Trophoblast cell (in vitro differentiated cells and primary cell): Measurements from ENCODE around the gene GTF3C1.

ENCODE experiments used
- DNase-seq, 2 donors: peaks; one replicate each; pipeline ENCODE4 v3.0.0-alpha.2; 2016
- H2AFZ ChIP-seq: 2 replicates; pipeline ENCODE4 v1.6.1; 2013; ENCODE audit warnings: low read length, moderate library complexity, mild to moderate bottlenecking; ENCODE audit not compliant: insufficient read depth, poor library complexity
- H2AK5ac ChIP-seq: 2 replicates; pipeline ENCODE4 v1.6.1; 2013; ENCODE audit warnings: mild to moderate bottlenecking, low read length
- H2BK120ac ChIP-seq: 2 replicates; pipeline ENCODE4 v1.6.1; 2013; ENCODE audit warnings: low read length, mild to moderate bottlenecking, moderate library complexity; ENCODE audit not compliant: insufficient read depth, poor library complexity
- H2BK12ac ChIP-seq: 2 replicates; pipeline ENCODE4 v1.6.1; 2013; ENCODE audit warnings: mild to moderate bottlenecking, low read length, moderate library complexity
- H2BK5ac ChIP-seq: 2 replicates; pipeline ENCODE4 v1.6.1; 2013; ENCODE audit warnings: low read length, low read depth, moderate library complexity, mild to moderate bottlenecking; ENCODE audit not compliant: poor library complexity
- H3K14ac ChIP-seq: 2 replicates; pipeline ENCODE4 v1.6.1; 2013; ENCODE audit warnings: mild to moderate bottlenecking, low read length
- H3K18ac ChIP-seq: 2 replicates; pipeline ENCODE4 v1.6.1; 2013; ENCODE audit warnings: mild to moderate bottlenecking, low read length
- H3K23ac ChIP-seq: 2 replicates; pipeline ENCODE4 v1.6.1; 2013; ENCODE audit warnings: low read length
- H3K27ac ChIP-seq: 2 replicates; pipeline ENCODE4 v1.5.1; 2013; ENCODE audit warnings: low read depth, mild to moderate bottlenecking, inconsistent platforms, low read length, moderate library complexity
- H3K27me3 ChIP-seq: 2 replicates; pipeline ENCODE4 v1.6.1; 2013; ENCODE audit warnings: inconsistent platforms, mild to moderate bottlenecking, low read length, moderate library complexity; ENCODE audit not compliant: insufficient read depth
- H3K36me3 ChIP-seq, 2 experiments: 1 replicate in 1 of 2; 2 replicates in 1 of 2; pipeline ENCODE4 v1.6.1; 2013; ENCODE audit warnings: low read length in 2 of 2, mild to moderate bottlenecking in 2 of 2, moderate library complexity in 1 of 2; ENCODE audit not compliant: insufficient read depth in 2 of 2, control insufficient read depth in 1 of 2
- H3K4ac ChIP-seq: 2 replicates; pipeline ENCODE4 v1.6.1; 2013; ENCODE audit warnings: low read depth, mild to moderate bottlenecking, low read length, moderate library complexity
- H3K4me1 ChIP-seq, 2 experiments: 1 replicate in 1 of 2; 2 replicates in 1 of 2; pipeline ENCODE4 v1.6.1; 2013; ENCODE audit warnings: low read length in 2 of 2, mild to moderate bottlenecking in 2 of 2, moderate library complexity in 1 of 2; ENCODE audit not compliant: insufficient read depth in 2 of 2, control insufficient read depth in 1 of 2
- H3K4me2 ChIP-seq: 2 replicates; pipeline ENCODE4 v1.6.1; 2013; ENCODE audit warnings: inconsistent platforms, mild to moderate bottlenecking, low read length, moderate library complexity
- H3K4me3 ChIP-seq: 2 replicates; pipeline ENCODE4 v1.5.1; 2013; ENCODE audit warnings: mild to moderate bottlenecking, low read depth, low read length, inconsistent platforms
- H3K79me1 ChIP-seq: one replicate; pipeline ENCODE4 v1.6.1; 2013; ENCODE audit warnings: low read length
- H3K79me2 ChIP-seq: 2 replicates; pipeline ENCODE4 v1.6.1; 2013; ENCODE audit warnings: low read length, mild to moderate bottlenecking; ENCODE audit not compliant: control insufficient read depth, insufficient read depth, poor library complexity
- H3K9ac ChIP-seq: 2 replicates; pipeline ENCODE4 v1.6.1; 2013; ENCODE audit warnings: mild to moderate bottlenecking, low read length
- H3K9me3 ChIP-seq: 2 replicates; pipeline ENCODE4 v1.6.1; 2013; ENCODE audit warnings: low read depth, mild to moderate bottlenecking, control low read depth, inconsistent platforms, low read length; ENCODE audit not compliant: insufficient read depth
- H4K12ac ChIP-seq: 2 replicates; pipeline ENCODE4 v1.6.1; 2013; ENCODE audit warnings: low read depth, mild to moderate bottlenecking, low read length, moderate library complexity
- H4K8ac ChIP-seq: 2 replicates; pipeline ENCODE4 v1.6.1; 2013; ENCODE audit warnings: low read depth, mild to moderate bottlenecking, low read length, moderate library complexity
- H4K91ac ChIP-seq: one replicate; pipeline ENCODE4 v1.6.1; 2013; ENCODE audit warnings: low read depth, mild to moderate bottlenecking, low read length, moderate library complexity
- WGBS: extraction: QIAGEN DNeasy Blood & Tissue Kit; methylation state at CpG from one replicate; pipeline ENCODE4 v1.1.7; 2013; ENCODE audit warnings: missing lambda C conversion rate; ENCODE audit not compliant: insufficient read length, insufficient coverage; ENCODE audit errors: extremely low coverage; 5-methylcytosine and 5-hydroxymethylcytosine counted together

Gene GTF3C1

DNA sequence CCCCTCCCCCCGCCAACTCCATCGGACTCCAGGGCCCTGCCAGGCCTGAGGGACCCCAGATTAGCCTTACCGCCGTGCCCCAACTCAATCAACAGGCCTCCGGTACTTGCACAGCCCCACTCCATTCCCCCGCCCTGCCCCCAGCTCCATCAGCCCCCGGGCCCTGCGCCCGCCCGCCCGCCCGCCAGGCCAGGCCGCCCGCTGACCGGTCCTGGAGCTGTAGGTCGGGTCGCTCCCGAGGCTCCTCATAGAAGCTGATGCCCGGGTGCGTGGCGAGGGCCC, 308 bp downstream of the GTF3C1 start:
- peak overlapping the region; percentile 81 for H3K18ac ChIP-seq
- no peak overlapping the region for H2AK5ac ChIP-seq
- H3K4me1 ChIP-seq, result peaks cover 2 to 20% of the 10 kb centered on the region in 2 experiments
- H2AFZ ChIP-seq, result peak overlapping the region; percentile 95
- H3K4ac ChIP-seq, result peak overlapping the region; percentile 72
- H4K91ac ChIP-seq, result no peak overlapping the region
- no peaks in the 10 kb centered on the region for H3K9me3 ChIP-seq
- no peak overlapping the region for H3K23ac ChIP-seq
- H2BK5ac ChIP-seq, result no peak overlapping the region
- H4K8ac ChIP-seq, result peak overlapping the region; percentile 92
- H3K79me1 ChIP-seq, result peaks cover 2% of the 10 kb centered on the region
- H3K27me3 ChIP-seq, result no peaks in the 10 kb centered on the region
- H3K79me2 ChIP-seq, result peaks cover 5% of the 10 kb centered on the region
- DNase-seq, result no peak
- H2BK12ac ChIP-seq, result no peak overlapping the region
- H3K14ac ChIP-seq, result peak overlapping the region; percentile 82
- H3K4me3 ChIP-seq, result peak overlapping the region; percentile 94
- H3K36me3 ChIP-seq, result peaks cover 6 to 10% of the 10 kb centered on the region in 2 experiments
- H3K9ac ChIP-seq, result peak overlapping the region; percentile 93
- H3K27ac ChIP-seq, result peak overlapping the region; percentile 28
- no CpG with 5 or more reads among the region's 21 CpGs for WGBS
- H4K12ac ChIP-seq, result no peak overlapping the region
- H3K4me2 ChIP-seq, result peak overlapping the region; percentile 90
- no peak overlapping the region for H2BK120ac ChIP-seq

DNA sequence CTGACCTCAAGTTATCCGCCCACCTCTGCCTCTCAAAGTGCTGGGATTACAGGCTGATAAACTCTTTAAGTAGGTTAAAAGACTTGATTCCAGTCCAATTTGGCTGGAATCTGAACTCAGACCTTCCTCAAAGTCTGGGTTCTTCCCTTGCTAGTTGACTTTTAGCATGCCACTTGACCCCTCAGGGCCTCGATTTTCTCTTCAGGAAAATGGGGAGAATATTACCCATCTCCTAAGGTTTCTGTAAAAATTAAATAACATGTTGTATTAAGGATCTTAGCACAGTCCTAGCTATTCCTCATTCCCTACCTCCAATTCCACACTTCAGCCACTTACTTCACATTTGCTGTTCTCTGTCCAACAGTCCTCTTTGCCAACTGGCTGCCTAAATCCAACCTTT, 1.9 kb downstream of the GTF3C1 start:
- Histone ChIP-seq H3K14ac (no peak overlapping the region), H2BK5ac (no peak overlapping the region), H3K9me3 (no peaks in the 10 kb centered on the region), H4K8ac (no peak overlapping the region), H3K4me1 (peaks cover 2 to 20% of the 10 kb centered on the region in 2 experiments), H3K36me3 (peaks cover 19 to 24% of the 10 kb centered on the region in 2 experiments), H3K79me1 (peaks cover 2% of the 10 kb centered on the region), H3K9ac (no peak overlapping the region), H3K27ac (no peak overlapping the region), H3K4me2 (no peak overlapping the region), H2AK5ac (no peak overlapping the region), H3K79me2 (peaks cover 5% of the 10 kb centered on the region), H2BK12ac (no peak overlapping the region), H4K12ac (no peak overlapping the region), H3K4ac (no peak overlapping the region), H2BK120ac (no peak overlapping the region), H3K27me3 (no peaks in the 10 kb centered on the region), H3K4me3 (no peak overlapping the region), H2AFZ (no peak overlapping the region), H3K18ac (no peak overlapping the region), H4K91ac (no peak overlapping the region), H3K23ac (no peak overlapping the region)
- DNase-seq, result no peak
- WGBS, result no CpG with 5 or more reads among the region's 2 CpGs

DNA sequence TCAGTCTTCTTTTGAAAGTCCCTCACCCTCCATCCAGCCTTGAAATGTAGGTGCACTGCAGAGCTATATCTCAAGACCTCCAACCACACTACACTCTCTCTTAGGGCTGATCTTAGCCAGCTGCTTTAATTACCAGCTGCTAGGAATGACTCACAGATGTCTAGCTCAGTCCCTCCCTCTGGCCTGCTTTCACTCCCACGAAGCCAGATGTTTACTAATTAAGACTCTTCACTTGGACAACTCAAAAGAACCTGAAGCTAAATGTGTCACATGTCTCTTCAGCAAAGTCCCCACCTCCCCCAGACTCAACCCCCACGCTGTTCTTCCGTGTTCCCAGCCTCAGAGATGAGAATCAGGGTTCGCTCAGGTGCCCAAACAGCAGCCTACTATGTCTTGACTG, 2.6 kb downstream of the GTF3C1 start:
- no peaks in the 10 kb centered on the region for H3K27me3 ChIP-seq
- peaks cover 2 to 20% of the 10 kb centered on the region in 2 experiments for H3K4me1 ChIP-seq
- H3K4me2 ChIP-seq, result no peak overlapping the region
- no peak overlapping the region for H4K12ac ChIP-seq
- peaks cover 25 to 31% of the 10 kb centered on the region in 2 experiments for H3K36me3 ChIP-seq
- no peak overlapping the region for H2BK12ac ChIP-seq
- H2AK5ac ChIP-seq, result no peak overlapping the region
- H3K79me1 ChIP-seq, result peaks cover 2% of the 10 kb centered on the region
- no peak overlapping the region for H2BK120ac ChIP-seq
- H4K91ac ChIP-seq, result no peak overlapping the region
- no peak overlapping the region for H2AFZ ChIP-seq
- H3K23ac ChIP-seq, result no peak overlapping the region
- no peak overlapping the region for H3K4ac ChIP-seq
- no peak overlapping the region for H3K4me3 ChIP-seq
- H2BK5ac ChIP-seq, result no peak overlapping the region
- H3K79me2 ChIP-seq, result peaks cover 5% of the 10 kb centered on the region
- H4K8ac ChIP-seq, result no peak overlapping the region
- peak in 1 of 2 donors; percentile 5 for DNase-seq
- H3K18ac ChIP-seq, result no peak overlapping the region
- no peaks in the 10 kb centered on the region for H3K9me3 ChIP-seq
- no peak overlapping the region for H3K14ac ChIP-seq
- no peak overlapping the region for H3K27ac ChIP-seq
- WGBS, result no CpG with 5 or more reads among the region's 4 CpGs
- no peak overlapping the region for H3K9ac ChIP-seq

DNA sequence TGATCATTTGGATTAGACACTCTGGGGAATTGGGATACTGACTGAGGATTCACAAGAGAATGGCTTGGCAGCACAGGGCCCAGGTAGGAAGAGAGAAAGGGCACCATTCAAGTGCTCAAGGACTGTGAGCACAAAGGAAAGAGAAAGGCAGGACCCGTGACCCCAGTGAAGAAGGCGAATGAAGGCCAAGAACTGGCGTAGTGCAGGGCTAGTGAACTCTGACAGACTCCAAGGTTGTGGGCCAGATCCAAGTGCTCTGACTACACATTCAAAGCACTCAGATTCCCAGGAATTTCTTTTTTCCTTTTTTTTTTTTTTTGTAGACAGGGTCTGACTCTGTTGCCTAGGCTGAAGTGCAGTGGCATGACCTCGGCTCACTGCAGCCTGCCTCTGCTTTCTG, 5.0 kb downstream of the GTF3C1 start:
- H3K14ac ChIP-seq, result no peak overlapping the region
- H3K27ac ChIP-seq, result no peak overlapping the region
- no peak overlapping the region for H3K4me2 ChIP-seq
- H3K79me2 ChIP-seq, result peaks cover 2% of the 10 kb centered on the region
- H3K79me1 ChIP-seq, result peaks cover 2% of the 10 kb centered on the region
- no peak overlapping the region for H4K91ac ChIP-seq
- peaks cover 38 to 46% of the 10 kb centered on the region in 2 experiments for H3K36me3 ChIP-seq
- H2BK5ac ChIP-seq, result no peak overlapping the region
- WGBS, result no CpG with 5 or more reads among the region's 4 CpGs
- no peak overlapping the region for H3K23ac ChIP-seq
- H3K27me3 ChIP-seq, result no peaks in the 10 kb centered on the region
- no peak overlapping the region for H3K4ac ChIP-seq
- peaks cover 2 to 15% of the 10 kb centered on the region in 2 experiments for H3K4me1 ChIP-seq
- H3K9ac ChIP-seq, result no peak overlapping the region
- no peak for DNase-seq
- no peak overlapping the region for H2BK120ac ChIP-seq
- no peak overlapping the region for H2AFZ ChIP-seq
- H3K18ac ChIP-seq, result no peak overlapping the region
- H2AK5ac ChIP-seq, result no peak overlapping the region
- H2BK12ac ChIP-seq, result no peak overlapping the region
- no peak overlapping the region for H4K8ac ChIP-seq
- no peak overlapping the region for H3K4me3 ChIP-seq
- no peak overlapping the region for H4K12ac ChIP-seq
- no peaks in the 10 kb centered on the region for H3K9me3 ChIP-seq
